ENCODE results near the gene MAST4.

Gene MAST4

GRCh38 chr5:66606713-66607112 lies 10.5 kb downstream of the MAST4 start:
- DNase-seq (ENCODE audit: low spot score), result no peak

DNA sequence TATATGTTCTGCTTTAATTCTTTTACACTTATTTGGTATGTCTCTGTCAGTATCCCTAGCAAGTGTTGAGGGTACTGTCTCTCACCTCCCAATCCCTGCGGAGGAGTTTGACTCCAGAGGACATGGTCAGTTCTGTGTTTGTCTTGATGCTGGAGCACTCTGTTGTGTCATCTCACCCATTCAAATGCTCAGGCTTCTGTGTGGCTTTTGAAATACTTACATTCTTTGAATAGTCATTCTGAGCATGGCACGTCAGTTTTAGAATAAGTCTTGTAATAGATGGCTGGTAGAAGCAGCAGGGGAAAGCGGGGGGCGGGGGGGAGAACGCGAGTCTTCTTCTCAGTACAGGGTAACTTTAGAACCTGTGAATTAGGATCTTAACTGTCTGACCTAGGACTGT lies 12.3 kb downstream of the MAST4 start:
- no peak for DNase-seq (ENCODE audit: low spot score)

DNA sequence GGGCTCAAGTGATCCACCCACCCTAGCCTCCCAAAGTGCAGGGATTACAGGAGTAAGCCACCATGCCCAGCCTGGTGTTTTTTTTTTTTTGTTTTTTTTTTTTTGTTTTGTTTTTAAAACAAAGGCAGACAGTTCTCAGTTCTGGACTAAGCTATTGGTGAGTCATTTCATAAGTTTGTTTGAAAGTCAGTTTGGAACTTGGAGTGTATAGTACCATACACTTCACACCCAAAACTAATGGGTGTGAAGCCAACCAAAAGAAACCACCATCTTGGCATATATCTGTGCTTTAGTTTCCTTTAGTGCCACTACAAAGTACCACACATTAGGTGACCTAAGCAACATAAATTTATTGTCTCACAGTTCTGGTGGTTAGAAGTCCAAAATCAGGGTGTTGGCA lies 13.4 kb downstream of the MAST4 start:
- no peak for DNase-seq (ENCODE audit: low spot score)

DNA sequence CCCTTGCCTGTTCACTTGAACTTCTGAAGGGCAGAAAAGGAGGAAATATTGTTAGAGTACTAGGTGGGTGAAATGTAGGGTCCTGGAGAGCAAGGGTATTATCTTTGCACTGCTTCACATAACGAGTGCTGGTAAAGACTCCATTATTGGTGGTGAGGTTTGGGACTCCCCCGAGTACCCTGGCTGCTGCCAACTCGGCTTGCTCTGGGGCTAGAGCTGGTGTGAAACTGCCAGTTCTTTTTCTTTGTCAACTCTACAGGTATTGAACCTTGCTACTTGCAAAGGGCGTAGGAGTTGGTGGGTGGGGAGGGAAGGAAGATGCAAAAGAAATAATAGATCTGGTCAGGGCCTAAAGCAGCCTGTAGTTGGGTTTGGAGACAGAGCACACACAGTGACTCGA lies 16.0 kb downstream of the MAST4 start:
- no peak for DNase-seq (ENCODE audit: low spot score)

GRCh38 chr5:66615136-66615535 lies 18.9 kb downstream of the MAST4 start:
- no peak for DNase-seq (ENCODE audit: low spot score)

- no peak for DNase-seq (ENCODE audit: low spot score)
Measured at GRCh38 chr5:66615894-66616293, 19.7 kb downstream of the MAST4 start.

DNA sequence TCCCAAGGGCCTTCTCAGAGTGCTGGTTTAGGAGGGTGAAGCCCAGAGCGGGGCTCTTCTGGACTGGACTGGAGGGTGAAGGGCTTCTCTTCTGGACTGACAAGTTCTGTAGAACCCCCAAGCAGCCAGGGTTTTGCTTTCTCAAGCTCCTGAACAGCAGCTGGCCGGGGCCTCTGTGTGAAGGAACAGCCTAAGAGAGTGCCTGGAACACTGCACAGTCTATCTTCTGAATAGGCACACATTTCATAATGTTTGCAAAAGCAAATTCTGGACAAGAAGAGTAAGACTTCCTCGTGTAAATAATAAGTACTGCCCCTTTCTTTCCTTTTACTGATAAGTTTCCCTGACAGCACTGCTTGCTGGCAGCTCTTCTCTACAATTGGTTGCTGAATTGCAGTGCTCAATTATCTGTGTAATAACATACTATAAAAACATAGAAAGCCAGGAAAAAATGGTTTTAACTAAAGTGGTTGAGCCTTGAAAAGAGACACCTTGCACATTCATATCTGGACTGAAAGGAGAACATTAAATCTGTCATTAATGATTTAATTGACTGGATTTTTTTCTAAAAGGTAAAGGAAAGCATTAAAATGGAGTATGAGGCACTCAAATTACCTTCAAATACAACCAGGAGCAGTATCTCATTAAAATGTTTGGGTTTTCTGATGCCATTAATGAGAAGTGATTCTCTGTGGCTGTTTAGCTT lies 20.5 kb downstream of the MAST4 start:
- DNase-seq (ENCODE audit: low spot score), result no peak

DNA sequence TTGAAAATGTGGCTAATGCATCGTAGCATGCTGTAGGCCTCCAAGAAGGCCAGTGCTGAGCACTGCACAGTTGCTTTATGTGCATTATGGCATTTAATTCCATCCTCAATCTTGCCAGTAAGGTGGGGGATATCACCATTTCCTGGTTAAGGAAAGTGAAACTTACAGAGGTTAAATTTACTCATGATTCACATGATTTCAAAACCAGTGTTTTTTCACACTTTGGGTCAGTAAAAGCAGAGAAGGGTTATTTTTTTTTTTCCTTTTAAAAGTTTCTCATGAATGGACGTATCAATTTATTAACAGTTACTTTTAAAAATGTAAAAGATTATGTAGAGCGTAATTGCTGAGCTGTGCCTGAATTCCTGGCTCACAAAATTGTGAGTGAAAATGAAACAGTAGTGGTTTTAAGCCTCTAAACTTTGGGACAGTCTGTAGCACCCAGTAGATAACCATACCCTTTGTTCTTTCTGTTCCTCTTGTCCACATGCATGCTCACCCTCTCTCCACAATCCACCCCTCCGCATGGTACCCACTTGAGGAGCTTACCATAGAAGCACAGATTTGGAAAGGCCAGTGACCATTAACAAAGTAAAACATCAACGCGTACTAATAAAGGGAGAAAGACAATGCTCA lies 21.2 kb downstream of the MAST4 start:
- no peak for DNase-seq (ENCODE audit: low spot score)

GRCh38 chr5:66617991-66618768 lies 22.0 kb downstream of the MAST4 start:
- DNase-seq (ENCODE audit: low spot score), result no peak

- DNase-seq (ENCODE audit: low spot score), result no peak
Measured at GRCh38 chr5:66620711-66621110, 24.5 kb downstream of the MAST4 start.

GRCh38 chr5:66621146-66621545 lies 25.0 kb downstream of the MAST4 start:
- DNase-seq (ENCODE audit: low spot score), result no peak

GRCh38 chr5:66621736-66622135 lies 25.5 kb downstream of the MAST4 start:
- DNase-seq (ENCODE audit: low spot score), result no peak

GRCh38 chr5:66628561-66628960 lies 32.4 kb downstream of the MAST4 start:
- DNase-seq (ENCODE audit: low spot score), result no peak

- no peak for DNase-seq (ENCODE audit: low spot score)
Measured at GRCh38 chr5:66629446-66629845, 33.3 kb downstream of the MAST4 start.

DNA sequence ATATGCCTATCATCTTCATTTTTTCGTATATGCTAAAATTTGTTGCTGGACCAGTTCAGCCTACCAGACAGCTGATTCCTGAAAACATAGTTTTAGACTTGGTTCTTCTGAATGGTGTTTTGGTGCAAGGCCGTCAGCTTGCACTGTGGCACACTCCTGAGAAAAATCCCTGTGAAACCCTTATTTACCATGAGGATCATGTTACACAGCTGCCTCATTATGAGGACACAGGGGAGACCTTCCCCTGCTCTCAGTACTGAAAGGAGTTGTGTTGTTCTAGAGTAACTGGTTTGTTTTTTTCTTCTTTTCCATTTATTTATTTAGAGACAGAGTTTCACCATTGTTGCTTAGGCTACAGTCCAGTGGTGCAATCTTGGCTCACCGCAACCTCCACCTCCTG lies 37.6 kb downstream of the MAST4 start:
- DNase-seq (ENCODE audit: low spot score), result no peak

GRCh38 chr5:66634601-66635000 lies 38.4 kb downstream of the MAST4 start:
- DNase-seq (ENCODE audit: low spot score), result no peak

DNA sequence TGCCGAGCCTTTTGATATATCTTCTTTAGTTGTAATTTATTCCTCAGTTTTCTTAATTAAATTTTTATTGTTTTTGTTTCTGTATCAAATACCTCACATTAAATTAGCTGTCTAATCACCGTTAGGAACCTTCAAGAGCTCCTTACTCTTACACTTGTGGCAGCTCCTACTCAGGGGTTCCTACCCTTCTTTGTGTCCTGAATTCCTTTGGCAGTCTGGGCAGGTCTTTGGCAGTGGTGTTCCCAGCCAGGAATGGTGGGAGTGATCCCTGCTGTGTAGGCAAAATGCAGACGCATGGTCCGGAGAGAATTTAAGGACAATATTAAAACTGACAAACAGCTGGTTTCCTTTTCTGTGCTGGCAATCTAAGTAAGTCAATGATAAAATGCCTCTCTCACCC lies 41.8 kb downstream of the MAST4 start:
- no peak for DNase-seq (ENCODE audit: low spot score)

DNA sequence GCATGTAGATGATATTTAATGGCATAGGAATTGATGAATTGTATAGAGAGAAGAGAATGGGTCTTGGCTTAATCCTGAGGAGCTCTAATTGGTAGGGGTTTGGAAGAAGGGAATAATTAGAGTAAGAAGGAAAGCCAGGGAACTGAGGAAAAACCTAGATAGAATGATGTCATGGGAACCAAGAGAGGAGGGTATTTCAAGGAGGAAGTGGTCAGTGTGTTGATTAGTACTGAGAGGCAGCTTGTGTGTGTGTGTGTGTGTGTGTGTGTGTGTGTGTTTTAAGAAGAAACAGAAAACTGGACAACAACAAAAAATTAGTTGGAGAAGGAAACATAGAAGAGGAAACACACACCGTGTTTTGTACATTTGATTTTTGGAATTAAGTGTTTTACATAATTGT lies 42.8 kb downstream of the MAST4 start:
- DNase-seq (ENCODE audit: low spot score), result no peak

DNA sequence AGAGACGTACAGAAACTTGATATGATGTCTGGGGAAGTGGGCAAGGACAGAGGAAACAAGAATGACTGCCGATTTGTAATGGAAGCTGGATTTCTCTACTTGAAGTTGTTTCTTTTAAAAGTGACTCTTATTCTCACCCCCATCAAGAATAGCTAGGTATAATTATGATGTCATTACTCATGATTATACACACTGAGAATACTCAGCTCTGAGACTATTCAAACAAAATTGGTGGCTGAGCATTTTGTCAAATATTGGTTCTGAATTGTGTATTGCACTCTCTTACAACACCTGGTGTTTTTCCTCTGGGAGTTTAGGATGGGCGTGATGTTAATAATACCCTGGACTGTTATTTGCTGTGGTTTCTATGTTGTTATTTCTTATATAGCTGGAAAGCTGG lies 46.3 kb downstream of the MAST4 start:
- no peak for DNase-seq (ENCODE audit: low spot score)

GRCh38 chr5:66643387-66643786 lies 47.2 kb downstream of the MAST4 start:
- DNase-seq (ENCODE audit: low spot score), result peak; percentile 8

DNA sequence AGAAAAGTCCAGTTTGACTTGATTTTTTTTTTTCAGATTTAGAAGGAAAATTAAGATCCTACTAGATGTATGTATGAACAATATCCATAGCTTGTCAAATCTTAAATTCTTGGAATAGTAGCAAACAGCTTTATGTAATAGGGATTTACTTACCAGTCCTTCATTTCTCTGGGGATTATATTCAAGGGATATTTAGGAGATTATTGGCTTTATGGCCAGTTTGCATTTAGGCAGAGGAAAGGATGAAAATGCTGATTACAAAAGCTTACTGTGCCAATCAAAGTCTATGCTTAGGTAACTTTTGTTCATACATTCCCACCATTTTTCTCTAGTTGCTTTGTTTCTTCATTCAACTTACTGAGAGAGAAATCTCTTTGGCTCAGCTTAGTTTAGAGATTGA lies 47.9 kb downstream of the MAST4 start:
- no peak for DNase-seq (ENCODE audit: low spot score)

- DNase-seq (ENCODE audit: low spot score), result no peak
Measured at GRCh38 chr5:66645039-66645438, 48.8 kb downstream of the MAST4 start.

DNA sequence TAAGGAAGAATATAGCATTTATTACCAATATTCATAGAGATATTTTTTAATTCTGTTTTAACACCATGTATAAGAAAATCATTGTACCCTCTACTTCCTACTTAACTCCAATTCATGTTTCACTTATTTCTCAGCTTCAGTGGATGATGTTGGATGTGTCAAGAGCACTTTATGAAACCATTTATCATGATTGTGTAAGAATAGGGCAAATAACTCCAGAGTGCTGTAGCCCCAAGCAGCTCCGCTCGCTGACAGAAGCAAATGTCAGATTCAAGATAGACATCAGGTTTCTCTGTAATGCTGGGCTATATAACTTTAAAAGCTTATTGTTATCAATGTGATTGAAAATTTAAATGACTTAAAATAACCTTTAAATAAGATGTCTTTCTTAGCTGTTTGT lies 50.4 kb downstream of the MAST4 start:
- peak; percentile 8 for DNase-seq (ENCODE audit: low spot score)
